ENCODE data around the gene SLC25A12.
"Not testable (repeated sequence)": the region's sequence is repeated elsewhere in the genome, so short reads cannot be mapped to it uniquely, and the experiment has no call there.

The SLC25A12 gene

GRCh38 chr2:171913517-171913916 lies 19.5 kb upstream of the SLC25A12 start:
- FAIRE-seq = no peak
- DNase-seq (ENCODE audit: insufficient read length) = no peak
- no peak for TF ChIP-seq TAF1 (IDR thresholded peaks at IDR 0.05; ENCODE audit: borderline replicate concordance, low read depth, low read length)
- TF ChIP-seq POLR2AphosphoS5 (IDR thresholded peaks at IDR 0.05; ENCODE audit: low read depth, low read length) = no peak
- TF ChIP-seq POLR2A (IDR thresholded peaks at IDR 0.05; ENCODE audit: low read depth, low read length) = no peak

GRCh38 chr2:171910494-171910893 lies 16.4 kb upstream of the SLC25A12 start:
- DNase-seq (ENCODE audit: insufficient read length) (no peak), FAIRE-seq (no peak)
- TF ChIP-seq TAF1 (IDR thresholded peaks at IDR 0.05; ENCODE audit: borderline replicate concordance, low read depth, low read length) = no peak

DNA sequence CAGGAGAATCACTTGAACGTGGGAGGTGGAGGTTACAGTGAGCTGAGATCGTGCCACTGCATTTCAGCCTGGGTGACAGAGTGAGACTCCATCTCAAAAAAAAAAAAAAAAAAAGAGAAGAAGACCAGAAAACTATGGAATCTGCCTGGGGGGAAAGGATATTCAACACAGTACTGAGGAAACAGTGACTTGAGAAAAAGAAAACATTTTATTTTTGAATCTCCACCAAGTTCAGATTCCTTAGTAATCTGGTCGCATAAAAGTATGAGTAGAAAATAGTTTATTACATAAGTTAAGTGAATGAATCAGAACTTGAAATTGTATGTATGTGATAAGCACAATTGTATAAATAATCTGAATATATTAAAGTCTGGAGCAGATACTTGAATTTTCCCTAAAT lies 15.2 kb upstream of the SLC25A12 start:
- no peak for FAIRE-seq
- no peak for DNase-seq (ENCODE audit: insufficient read length)
- TF ChIP-seq TAF1 (IDR thresholded peaks at IDR 0.05; ENCODE audit: borderline replicate concordance, low read depth, low read length) (no peak), POLR2A (IDR thresholded peaks at IDR 0.05; ENCODE audit: low read depth, low read length) (no peak)

DNA sequence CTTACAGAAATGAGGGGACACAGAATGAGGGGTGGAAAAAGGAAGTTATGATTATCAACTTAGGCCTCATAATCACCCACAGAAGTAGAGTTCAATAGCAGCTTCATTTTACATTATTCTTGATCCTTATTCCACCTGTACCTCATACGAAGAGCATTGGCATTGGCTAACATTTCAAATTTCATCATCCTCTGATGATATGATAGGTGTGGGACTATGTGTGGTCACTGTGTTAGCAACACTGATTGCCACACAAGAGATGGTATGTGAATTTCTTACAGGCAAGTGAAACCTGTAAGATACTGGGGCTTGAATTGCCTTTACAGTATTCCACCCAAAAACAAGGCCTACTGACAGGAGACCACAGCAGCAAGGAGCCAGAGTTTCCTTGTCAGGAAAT lies 14.2 kb upstream of the SLC25A12 start:
- FAIRE-seq (no peak), DNase-seq (ENCODE audit: insufficient read length) (no peak)
- TF ChIP-seq TAF1 (IDR thresholded peaks at IDR 0.05; ENCODE audit: borderline replicate concordance, low read depth, low read length) (no peak), POLR2AphosphoS5 (IDR thresholded peaks at IDR 0.05; ENCODE audit: low read depth, low read length) (no peak), POLR2A (IDR thresholded peaks at IDR 0.05; ENCODE audit: low read depth, low read length) (no peak)

DNA sequence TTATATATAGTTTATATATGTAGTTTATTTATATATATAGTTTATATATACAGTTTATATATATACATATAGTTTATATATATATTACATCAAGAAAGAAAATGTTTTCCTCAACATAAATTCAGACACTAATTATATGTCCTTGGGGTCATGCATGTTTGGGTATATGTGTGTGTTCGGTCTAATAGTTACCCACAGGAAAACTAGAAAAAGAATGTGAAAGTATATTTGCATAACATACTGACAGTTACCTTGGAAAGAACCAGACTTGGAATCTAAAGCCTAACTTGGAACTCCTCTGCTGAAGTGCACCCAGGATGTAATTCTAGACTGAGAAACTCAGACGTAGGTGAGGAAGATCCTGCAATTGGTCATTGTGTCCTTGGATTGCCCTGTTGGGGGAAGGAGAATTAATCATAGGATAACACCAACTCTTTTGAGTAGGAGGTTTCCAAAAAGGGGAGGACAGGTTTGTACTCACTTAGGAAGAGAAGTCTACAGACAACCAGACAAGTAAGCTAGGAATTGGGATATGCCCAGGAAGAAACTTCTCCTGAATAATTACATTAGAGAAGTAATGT lies 8.9 kb upstream of the SLC25A12 start:
- peak; percentile 44 for FAIRE-seq

GRCh38 chr2:171899623-171900282 lies 5.7 kb upstream of the SLC25A12 start:
- not testable (repeated sequence) for FAIRE-seq; DNase-seq (ENCODE audit: insufficient read length)

More for the DNA sequence above, 8.9 kb upstream of the SLC25A12 start:
- no peak for DNase-seq (ENCODE audit: insufficient read length)
- TF ChIP-seq POLR2AphosphoS5 (IDR thresholded peaks at IDR 0.05; ENCODE audit: low read depth, low read length) (no peak), TAF1 (IDR thresholded peaks at IDR 0.05; ENCODE audit: borderline replicate concordance, low read depth, low read length) (no peak), POLR2A (IDR thresholded peaks at IDR 0.05; ENCODE audit: low read depth, low read length) (no peak)

- DNase-seq (ENCODE audit: insufficient read length) = no peak
- no peak for FAIRE-seq
- TF ChIP-seq TAF1 (IDR thresholded peaks at IDR 0.05; ENCODE audit: borderline replicate concordance, low read depth, low read length) (no peak), POLR2AphosphoS5 (IDR thresholded peaks at IDR 0.05; ENCODE audit: low read depth, low read length) (no peak), POLR2A (IDR thresholded peaks at IDR 0.05; ENCODE audit: low read depth, low read length) (no peak)
These were observed 1.7 kb upstream of the SLC25A12 start for GRCh38 chr2:171895786-171896185.

DNA sequence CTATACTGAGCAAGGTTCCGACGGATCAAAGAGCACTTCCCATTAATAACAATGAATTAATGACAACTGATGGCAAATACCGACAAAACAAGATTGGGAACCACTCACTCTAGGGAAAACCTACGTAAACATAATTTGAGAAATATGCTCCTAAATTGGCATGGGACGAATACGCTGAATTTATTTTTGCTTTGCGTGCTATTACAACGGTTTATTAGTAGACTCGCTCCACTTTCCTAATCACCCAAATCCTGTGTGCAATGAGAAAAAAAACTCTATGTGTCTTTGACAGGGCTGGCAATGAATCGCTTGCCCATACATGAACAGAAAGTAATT lies 536 bp upstream of the SLC25A12 start:
- DNase-seq (ENCODE audit: insufficient read length) = no peak
- no peak for FAIRE-seq
- TF ChIP-seq POLR2AphosphoS5 (IDR thresholded peaks at IDR 0.05; ENCODE audit: low read depth, low read length) (no peak), POLR2A (IDR thresholded peaks at IDR 0.05; ENCODE audit: low read depth, low read length) (no peak)

DNA sequence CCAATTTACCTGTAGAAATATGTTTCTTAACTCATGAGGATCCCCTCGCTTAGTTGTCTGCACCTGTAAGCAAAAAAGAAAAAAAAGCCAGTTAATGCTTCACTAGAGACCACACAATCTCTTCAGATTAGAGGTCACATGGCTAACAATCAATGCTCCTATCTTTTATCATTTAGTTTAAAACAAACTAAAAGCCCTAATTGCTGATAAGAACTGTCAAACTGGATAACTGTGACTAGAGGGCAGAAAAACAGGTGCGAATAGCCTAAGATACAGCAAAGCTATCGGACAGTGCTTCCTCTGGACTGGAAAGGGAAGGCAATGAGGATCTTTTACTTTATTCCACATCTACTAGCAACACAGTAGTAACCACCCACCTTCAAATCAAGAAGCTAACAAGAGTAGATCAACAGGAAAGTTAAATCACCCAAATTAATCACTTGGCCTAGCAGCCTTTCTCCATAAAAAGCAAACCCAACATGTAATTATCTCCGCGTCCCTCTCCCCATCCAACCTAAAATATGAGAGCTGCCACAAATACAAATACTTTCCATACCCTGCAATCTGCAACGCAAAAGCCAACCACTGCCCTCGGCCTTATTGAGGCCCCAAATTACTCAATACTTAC lies 734 bp downstream of the SLC25A12 start:
- FAIRE-seq (no peak), DNase-seq (ENCODE audit: insufficient read length) (no peak)
- TF ChIP-seq TAF1 (IDR thresholded peaks at IDR 0.05; ENCODE audit: borderline replicate concordance, low read depth, low read length) (no peak), POLR2A (IDR thresholded peaks at IDR 0.05; ENCODE audit: low read depth, low read length) (no peak), POLR2AphosphoS5 (IDR thresholded peaks at IDR 0.05; ENCODE audit: low read depth, low read length) (no peak)

- FAIRE-seq = no peak
- DNase-seq (ENCODE audit: insufficient read length) = no peak
- TF ChIP-seq TAF1 (IDR thresholded peaks at IDR 0.05; ENCODE audit: borderline replicate concordance, low read depth, low read length) (no peak), POLR2AphosphoS5 (IDR thresholded peaks at IDR 0.05; ENCODE audit: low read depth, low read length) (no peak), POLR2A (IDR thresholded peaks at IDR 0.05; ENCODE audit: low read depth, low read length) (no peak)
These were observed 4.2 kb downstream of the SLC25A12 start for GRCh38 chr2:171889808-171890207.

GRCh38 chr2:171889333-171889732 lies 4.7 kb downstream of the SLC25A12 start:
- DNase-seq (ENCODE audit: insufficient read length) (no peak), FAIRE-seq (no peak)
- TF ChIP-seq TAF1 (IDR thresholded peaks at IDR 0.05; ENCODE audit: borderline replicate concordance, low read depth, low read length) (no peak), POLR2AphosphoS5 (IDR thresholded peaks at IDR 0.05; ENCODE audit: low read depth, low read length) (no peak), POLR2A (IDR thresholded peaks at IDR 0.05; ENCODE audit: low read depth, low read length) (no peak)

GRCh38 chr2:171883275-171883893 lies 10.7 kb downstream of the SLC25A12 start:
- TF ChIP-seq TAF1 (IDR thresholded peaks at IDR 0.05; ENCODE audit: borderline replicate concordance, low read depth, low read length) (no peak), POLR2A (IDR thresholded peaks at IDR 0.05; ENCODE audit: low read depth, low read length) (no peak), POLR2AphosphoS5 (IDR thresholded peaks at IDR 0.05; ENCODE audit: low read depth, low read length) (no peak)
- DNase-seq (ENCODE audit: insufficient read length) (no peak), FAIRE-seq (no peak)
